ENCODE results near the gene OPCML.

The OPCML gene

GRCh38 chr11:132866783-132867545 is 665.3 kb downstream of the OPCML start:
- Histone ChIP-seq H4K20me1 (ENCODE audit: insufficient read depth, low read length) (no peaks in the 10 kb centered on the region), H3K9me3 (ENCODE audit: low read length) (no peaks in the 10 kb centered on the region), H3F3A (ENCODE audit: insufficient read depth, low read length) (no peaks in the 10 kb centered on the region), H3K4me1 (ENCODE audit: insufficient read depth, low read length, severe bottlenecking) (no peaks in the 10 kb centered on the region), H3K4me2 (ENCODE audit: low read length) (no peak overlapping the region), H3K9me2 (ENCODE audit: low read depth, low read length) (no peaks in the 10 kb centered on the region), H3K4me3 (ENCODE audit: low read depth, low read length, poor library complexity, severe bottlenecking) (no peak overlapping the region), H3K36me3 (ENCODE audit: insufficient read depth, low read length) (no peaks in the 10 kb centered on the region), H2AFZ (ENCODE audit: low read length) (no peak overlapping the region), H3K27me3 (ENCODE audit: insufficient read depth, low read length) (no peaks in the 10 kb centered on the region), H3K9ac (ENCODE audit: low read length) (no peak overlapping the region), H3K27ac (ENCODE audit: low read depth, low read length, poor library complexity, severe bottlenecking) (no peak overlapping the region), H3K79me2 (ENCODE audit: insufficient read depth, low read length) (no peaks in the 10 kb centered on the region)
- TF ChIP-seq, protein P1, sequence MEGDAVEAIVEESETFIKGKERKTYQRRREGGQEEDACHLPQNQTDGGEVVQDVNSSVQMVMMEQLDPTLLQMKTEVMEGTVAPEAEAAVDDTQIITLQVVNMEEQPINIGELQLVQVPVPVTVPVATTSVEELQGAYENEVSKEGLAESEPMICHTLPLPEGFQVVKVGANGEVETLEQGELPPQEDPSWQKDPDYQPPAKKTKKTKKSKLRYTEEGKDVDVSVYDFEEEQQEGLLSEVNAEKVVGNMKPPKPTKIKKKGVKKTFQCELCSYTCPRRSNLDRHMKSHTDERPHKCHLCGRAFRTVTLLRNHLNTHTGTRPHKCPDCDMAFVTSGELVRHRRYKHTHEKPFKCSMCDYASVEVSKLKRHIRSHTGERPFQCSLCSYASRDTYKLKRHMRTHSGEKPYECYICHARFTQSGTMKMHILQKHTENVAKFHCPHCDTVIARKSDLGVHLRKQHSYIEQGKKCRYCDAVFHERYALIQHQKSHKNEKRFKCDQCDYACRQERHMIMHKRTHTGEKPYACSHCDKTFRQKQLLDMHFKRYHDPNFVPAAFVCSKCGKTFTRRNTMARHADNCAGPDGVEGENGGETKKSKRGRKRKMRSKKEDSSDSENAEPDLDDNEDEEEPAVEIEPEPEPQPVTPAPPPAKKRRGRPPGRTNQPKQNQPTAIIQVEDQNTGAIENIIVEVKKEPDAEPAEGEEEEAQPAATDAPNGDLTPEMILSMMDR (IDR thresholded peaks at IDR 0.05; ENCODE audit: low read length) = no peak
- no peak for TF ChIP-seq EZH2 (IDR thresholded peaks at IDR 0.05; ENCODE audit: borderline replicate concordance, low read length)

DNA sequence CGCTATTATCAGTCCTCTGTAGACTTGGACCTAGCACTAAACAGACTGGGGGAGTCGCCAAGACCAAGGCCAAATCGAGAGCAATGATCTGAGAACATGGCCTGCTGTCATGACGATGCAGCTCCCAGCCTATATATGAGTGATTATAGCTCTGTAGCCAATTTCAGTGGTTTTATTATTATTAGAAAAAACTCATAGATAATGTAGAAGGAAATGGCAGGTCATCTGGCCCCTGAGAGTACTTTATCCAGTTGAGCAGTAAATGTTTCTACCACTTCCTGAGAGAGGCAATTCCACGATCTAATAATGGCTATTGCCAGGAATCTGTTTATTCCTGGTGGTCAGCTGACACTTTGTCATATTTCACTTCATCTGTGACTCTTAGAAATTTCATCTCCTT is 666.7 kb downstream of the OPCML start:
- no peaks in the 10 kb centered on the region for H3K9me3 ChIP-seq (ENCODE audit: low read length)
- no peaks in the 10 kb centered on the region for H3K27me3 ChIP-seq (ENCODE audit: insufficient read depth, low read length)
- no peaks in the 10 kb centered on the region for H4K20me1 ChIP-seq (ENCODE audit: insufficient read depth, low read length)
- no peaks in the 10 kb centered on the region for H3K9me2 ChIP-seq (ENCODE audit: low read depth, low read length)
- H3K4me3 ChIP-seq (ENCODE audit: low read depth, low read length, poor library complexity, severe bottlenecking) = no peak overlapping the region
- no peak overlapping the region for H2AFZ ChIP-seq (ENCODE audit: low read length)
- no peak overlapping the region for H3K4me2 ChIP-seq (ENCODE audit: low read length)
- H3K36me3 ChIP-seq (ENCODE audit: insufficient read depth, low read length) = no peaks in the 10 kb centered on the region
- no peaks in the 10 kb centered on the region for H3K4me1 ChIP-seq (ENCODE audit: insufficient read depth, low read length, severe bottlenecking)
- no peaks in the 10 kb centered on the region for H3K79me2 ChIP-seq (ENCODE audit: insufficient read depth, low read length)
- no peak overlapping the region for H3K27ac ChIP-seq (ENCODE audit: low read depth, low read length, poor library complexity, severe bottlenecking)
- no peaks in the 10 kb centered on the region for H3F3A ChIP-seq (ENCODE audit: insufficient read depth, low read length)
- TF ChIP-seq EZH2 (IDR thresholded peaks at IDR 0.05; ENCODE audit: borderline replicate concordance, low read length) = no peak
- no peak overlapping the region for H3K9ac ChIP-seq (ENCODE audit: low read length)

DNA sequence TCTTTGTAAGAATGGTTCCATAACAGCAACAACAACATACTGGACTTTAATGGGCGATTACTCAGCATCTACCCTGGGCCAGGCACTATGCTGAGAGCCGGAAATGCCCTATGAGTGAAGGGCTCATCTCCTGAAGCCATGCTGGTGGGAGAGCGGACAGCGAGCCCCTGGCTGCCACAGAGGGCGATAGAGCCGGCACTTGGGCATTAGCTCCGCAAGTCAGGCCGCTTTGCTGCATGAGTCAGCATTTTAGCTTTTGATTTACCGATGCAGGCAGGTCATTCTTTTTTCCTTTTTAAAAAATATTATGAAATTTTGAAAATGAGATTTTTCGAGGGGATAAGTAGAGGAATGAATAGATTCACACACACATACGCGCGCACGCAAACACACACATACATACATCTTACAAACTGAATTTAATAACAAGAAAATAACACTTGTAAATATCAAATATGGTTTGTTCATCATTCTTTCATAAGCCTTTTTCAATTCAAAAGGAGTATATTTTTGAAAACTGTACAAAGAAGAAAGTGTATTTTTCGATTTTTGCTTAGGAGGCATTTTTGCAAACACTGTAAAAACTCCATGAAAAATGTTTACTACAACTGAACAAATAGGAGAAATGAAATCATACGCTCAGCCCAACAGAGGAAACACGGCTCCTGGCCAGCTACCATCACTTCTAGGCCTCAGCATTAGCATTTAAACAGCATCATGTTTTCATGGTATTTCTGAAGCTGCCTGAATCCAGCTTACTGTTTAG is 667.3 kb downstream of the OPCML start:
- no peak overlapping the region for H3K27ac ChIP-seq (ENCODE audit: low read depth, low read length, poor library complexity, severe bottlenecking)
- H3K27me3 ChIP-seq (ENCODE audit: insufficient read depth, low read length) = no peaks in the 10 kb centered on the region
- H4K20me1 ChIP-seq (ENCODE audit: insufficient read depth, low read length) = no peaks in the 10 kb centered on the region
- H3K9me2 ChIP-seq (ENCODE audit: low read depth, low read length) = no peaks in the 10 kb centered on the region
- H3K79me2 ChIP-seq (ENCODE audit: insufficient read depth, low read length) = no peaks in the 10 kb centered on the region
- no peaks in the 10 kb centered on the region for H3K4me1 ChIP-seq (ENCODE audit: insufficient read depth, low read length, severe bottlenecking)
- H3K4me3 ChIP-seq (ENCODE audit: low read depth, low read length, poor library complexity, severe bottlenecking) = no peak overlapping the region
- TF ChIP-seq, protein P1 (IDR thresholded peaks at IDR 0.05; ENCODE audit: low read length) = no peak
- TF ChIP-seq EZH2 (IDR thresholded peaks at IDR 0.05; ENCODE audit: borderline replicate concordance, low read length) = no peak
- H3K4me2 ChIP-seq (ENCODE audit: low read length) = no peak overlapping the region
- no peaks in the 10 kb centered on the region for H3K36me3 ChIP-seq (ENCODE audit: insufficient read depth, low read length)
- no peaks in the 10 kb centered on the region for H3F3A ChIP-seq (ENCODE audit: insufficient read depth, low read length)
- H3K9me3 ChIP-seq (ENCODE audit: low read length) = no peaks in the 10 kb centered on the region
- H3K9ac ChIP-seq (ENCODE audit: low read length) = no peak overlapping the region
- no peak overlapping the region for H2AFZ ChIP-seq (ENCODE audit: low read length)

Measured in OCI-LY1 (cell line).